Measurements from ENCODE around the gene ERFE. TPM values are rescaled to one million over a fixed set of nuclear protein-coding genes. Genes with fewer than 3 reads are reported as not detected.

ERFE gene
- total RNA-seq, 1 donor from 2014 or later = 86.8 TPM

- no peak for TF ChIP-seq CTCF (conservative IDR thresholded peaks at IDR 0.05; ENCODE audit: low read depth, low read length)
- DNase-seq (ENCODE audit: low read depth) = no peak
- H3K4me3 ChIP-seq (ENCODE audit: low read depth, low read length) = no peak overlapping the region
Observed at GRCh38 chr2:238117199-238118154, 41.3 kb upstream of the ERFE start.

GRCh38 chr2:238119756-238120462 is 38.9 kb upstream of the ERFE start:
- H3K4me3 ChIP-seq (ENCODE audit: low read depth, low read length) = no peak overlapping the region
- DNase-seq (ENCODE audit: low read depth) = no peak
- TF ChIP-seq CTCF (conservative IDR thresholded peaks at IDR 0.05; ENCODE audit: low read depth, low read length) = no peak

- DNase-seq (ENCODE audit: low read depth) = no peak
- no peak for TF ChIP-seq CTCF (conservative IDR thresholded peaks at IDR 0.05; ENCODE audit: low read depth, low read length)
- no peak overlapping the region for H3K4me3 ChIP-seq (ENCODE audit: low read depth, low read length)
Observed at GRCh38 chr2:238120463-238121298, 38.1 kb upstream of the ERFE start.

GRCh38 chr2:238121511-238122286 is 37.1 kb upstream of the ERFE start:
- no peak for DNase-seq (ENCODE audit: low read depth)
- TF ChIP-seq CTCF (conservative IDR thresholded peaks at IDR 0.05; ENCODE audit: low read depth, low read length) = no peak
- no peak overlapping the region for H3K4me3 ChIP-seq (ENCODE audit: low read depth, low read length)

- no peak for TF ChIP-seq CTCF (conservative IDR thresholded peaks at IDR 0.05; ENCODE audit: low read depth, low read length)
- DNase-seq (ENCODE audit: low read depth) = no peak
- H3K4me3 ChIP-seq (ENCODE audit: low read depth, low read length) = no peak overlapping the region
Observed at GRCh38 chr2:238122287-238123217, 36.2 kb upstream of the ERFE start.
